ENCODE results near the gene KRT28.
"Not testable (repeated sequence)": the region's sequence is repeated elsewhere in the genome, so short reads cannot be mapped to it uniquely, and the experiment has no call there.

KRT28 gene

DNA sequence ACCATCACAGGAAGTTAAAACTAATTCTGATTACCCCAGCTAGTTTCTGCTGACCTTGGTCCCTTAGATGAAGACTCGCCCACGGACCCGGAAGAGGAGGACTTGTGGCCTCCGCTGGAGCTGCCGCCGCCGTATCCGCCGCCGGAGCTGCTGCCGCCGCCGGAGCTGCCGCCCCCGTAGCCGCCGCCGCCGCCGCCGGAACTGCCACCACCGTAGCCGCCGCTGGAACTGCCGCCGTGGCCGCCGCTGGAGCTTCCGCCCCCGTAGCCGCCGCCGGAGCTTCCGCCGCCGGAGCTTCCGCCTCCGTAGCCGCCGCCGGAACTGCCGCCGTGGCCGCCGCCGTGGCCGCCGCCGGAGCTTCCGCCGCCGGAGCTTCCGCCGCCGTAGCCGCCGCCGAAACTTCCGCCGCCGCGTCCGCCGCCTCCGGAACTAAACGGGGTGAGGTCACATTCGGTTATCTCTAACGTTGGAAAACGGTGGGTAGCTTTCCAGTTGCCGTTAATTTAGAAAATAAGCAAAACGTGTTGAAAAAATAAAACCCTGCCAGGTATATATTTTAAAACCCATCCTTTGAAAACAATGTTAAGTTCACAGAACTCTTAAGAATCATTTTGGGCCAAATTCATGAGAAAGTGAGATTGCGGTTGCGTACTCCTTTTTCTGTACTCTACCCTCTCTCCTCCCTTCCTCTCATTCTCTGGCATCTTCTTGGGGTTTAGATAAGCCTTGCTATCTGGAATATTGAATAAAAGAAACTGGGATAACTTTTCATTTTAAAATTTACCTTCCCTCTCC, 19.2 kb upstream of the KRT28 start:
- DNase-seq, result peak; percentile 86

GRCh38 chr17:40818343-40818732, 18.6 kb upstream of the KRT28 start:
- DNase-seq, result no peak

DNA sequence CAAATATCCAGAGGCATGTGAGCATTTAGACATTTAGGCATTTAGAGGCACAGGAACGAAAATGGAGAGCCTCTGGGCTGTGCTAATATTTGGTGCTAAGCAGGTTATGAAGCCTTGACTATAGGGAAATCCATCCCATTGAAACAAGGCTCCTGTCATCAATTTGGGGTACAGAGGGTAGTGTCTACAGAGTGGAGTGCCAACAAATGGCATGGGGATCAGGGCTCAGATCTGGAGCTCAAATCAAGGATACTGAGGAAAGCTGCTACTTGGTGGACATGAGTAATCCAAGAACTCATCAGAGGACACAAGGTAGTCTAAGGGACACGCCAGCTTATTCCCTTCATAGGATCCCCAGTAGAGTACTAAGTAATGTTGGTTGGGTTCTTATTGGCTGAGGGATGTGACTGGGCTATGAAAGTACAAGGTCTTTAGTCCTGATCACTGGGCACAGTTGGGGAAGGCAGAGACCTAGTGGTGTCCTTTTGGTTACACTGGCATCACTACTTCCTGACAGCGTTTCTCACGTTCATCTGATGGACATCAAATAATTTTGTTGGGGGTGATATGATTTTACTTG, 17.4 kb upstream of the KRT28 start:
- DNase-seq, result no peak

GRCh38 chr17:40816569-40816968, 16.8 kb upstream of the KRT28 start:
- no peak for DNase-seq

GRCh38 chr17:40815381-40815780, 15.6 kb upstream of the KRT28 start:
- no peak for DNase-seq

- not testable (repeated sequence) for DNase-seq
These were observed 14.9 kb upstream of the KRT28 start for GRCh38 chr17:40814657-40815056.

DNA sequence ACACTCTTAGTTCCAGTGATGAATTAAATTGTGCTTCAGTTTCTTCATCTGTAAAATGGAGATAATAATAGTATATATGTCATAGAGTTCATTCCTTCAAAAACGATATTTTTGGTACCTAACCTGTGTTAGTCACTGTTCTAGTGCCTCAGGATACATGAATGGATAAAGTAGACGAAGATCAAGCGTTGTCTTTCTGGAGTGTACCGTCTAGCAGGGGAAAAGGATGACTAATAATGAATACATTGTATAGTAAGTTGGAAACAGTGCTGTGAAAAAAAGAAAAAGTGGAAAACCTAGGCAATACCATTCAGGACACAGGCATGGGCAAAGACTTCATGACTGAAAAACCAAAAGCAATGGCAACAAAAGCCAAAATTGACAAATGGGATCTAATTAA, 14.0 kb upstream of the KRT28 start:
- DNase-seq, result no peak

GRCh38 chr17:40812639-40813038, 12.9 kb upstream of the KRT28 start:
- no peak for DNase-seq

GRCh38 chr17:40810494-40810893, 10.7 kb upstream of the KRT28 start:
- DNase-seq, result no peak

DNA sequence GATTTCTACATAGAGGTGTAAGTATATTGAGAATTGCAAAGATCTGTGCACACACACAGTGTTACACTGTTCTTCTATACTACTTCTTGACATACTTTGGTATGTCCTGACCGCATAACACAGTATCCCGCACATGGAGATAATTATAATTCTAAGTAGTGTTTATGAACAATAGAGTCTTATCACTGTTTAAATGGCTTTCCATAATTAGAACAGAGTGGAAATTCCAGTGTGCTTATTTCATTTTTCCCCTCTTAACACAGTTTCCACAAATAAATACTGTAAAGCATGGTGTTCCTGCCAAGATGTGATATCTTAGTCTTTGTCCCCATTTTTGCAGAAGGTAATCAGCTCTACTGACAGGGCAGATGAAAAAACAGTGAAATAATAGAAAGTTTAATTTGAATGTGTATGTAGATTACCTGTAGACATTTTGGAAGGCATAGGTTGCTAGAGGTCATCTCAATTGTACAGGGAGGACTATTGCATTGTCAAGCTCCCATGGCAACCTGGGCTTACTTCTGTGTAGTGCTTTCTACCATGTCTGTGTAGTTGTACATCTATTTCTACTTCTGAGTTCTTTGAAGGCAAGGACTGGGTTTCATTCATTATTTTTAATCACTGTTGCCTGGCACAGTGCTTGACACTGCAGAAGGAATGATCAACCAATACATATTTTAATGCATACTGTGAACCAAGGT, 10.1 kb upstream of the KRT28 start:
- DNase-seq, result no peak

DNA sequence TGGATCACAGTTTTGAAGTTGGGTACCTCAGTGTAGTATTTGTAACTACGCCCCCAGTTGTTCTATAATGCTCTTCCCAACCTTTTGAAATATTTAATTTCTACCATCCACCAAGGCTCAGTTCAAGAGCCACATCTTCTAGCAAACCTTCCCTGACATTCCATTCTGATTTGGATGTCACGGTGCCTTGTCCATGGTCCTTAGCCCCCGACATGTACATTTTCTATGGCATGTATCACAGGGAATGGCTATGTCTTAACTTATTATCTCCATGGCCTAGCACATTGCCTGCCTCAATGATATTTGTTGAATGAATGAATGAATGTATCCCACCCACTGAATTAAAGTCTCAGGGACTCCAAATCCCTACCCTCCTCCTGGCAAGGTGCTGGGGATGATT, 6.4 kb upstream of the KRT28 start:
- no peak for DNase-seq

DNA sequence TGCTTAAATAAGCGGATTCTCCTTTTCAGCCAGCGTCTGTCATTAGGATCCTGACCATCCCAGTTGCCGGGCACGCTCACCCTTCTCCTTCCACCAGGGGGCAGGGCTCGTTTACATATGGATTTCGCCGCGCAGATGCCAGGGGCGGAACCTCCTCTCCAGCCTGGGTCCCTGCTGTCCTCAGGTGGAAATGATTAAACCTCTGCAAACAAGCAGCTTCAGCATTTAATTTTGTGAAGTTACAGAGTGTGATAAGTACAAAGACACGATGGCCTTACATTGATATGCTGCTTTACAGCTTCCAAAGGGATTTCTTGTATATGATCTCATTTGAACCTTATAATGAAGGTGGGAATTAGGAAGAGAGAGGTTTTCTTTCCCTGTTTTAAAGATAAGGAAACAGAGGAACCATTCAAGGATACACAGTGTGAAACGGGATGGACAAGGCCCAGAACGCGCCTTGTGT, 3.9 kb upstream of the KRT28 start:
- DNase-seq, result peak; percentile 79

- no peak for DNase-seq
These were observed 1.4 kb upstream of the KRT28 start for GRCh38 chr17:40801157-40801556.

GRCh38 chr17:40800381-40800780, 622 bp upstream of the KRT28 start:
- no peak for DNase-seq

DNA sequence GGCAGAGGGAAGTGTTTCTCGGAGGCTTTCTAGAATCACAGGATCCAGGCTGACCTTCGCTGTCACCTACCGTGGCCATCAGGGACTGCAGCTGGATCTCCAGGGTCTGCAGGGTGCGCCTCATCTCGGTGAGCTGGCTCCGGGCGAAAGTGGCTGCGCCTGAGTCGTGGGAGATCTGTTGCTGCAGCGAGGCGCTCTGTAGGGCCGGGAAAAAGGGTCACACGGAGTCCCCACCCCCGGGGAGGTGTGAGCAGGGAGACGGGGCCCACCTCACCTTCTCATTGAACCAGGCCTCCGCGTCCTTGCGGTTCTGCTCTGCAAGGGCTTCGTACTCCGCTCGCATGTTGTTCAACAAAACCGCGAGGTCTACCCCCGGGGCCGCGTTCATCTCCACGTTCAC, 2.9 kb downstream of the KRT28 start:
- no peak for DNase-seq

- no peak for DNase-seq
These were observed 4.6 kb downstream of the KRT28 start for GRCh38 chr17:40795019-40795667.

GRCh38 chr17:40794466-40794865, 5.3 kb downstream of the KRT28 start:
- no peak for DNase-seq

GRCh38 chr17:40793832-40794231, 5.9 kb downstream of the KRT28 start:
- no peak for DNase-seq

GRCh38 chr17:40791787-40792436, 7.8 kb downstream of the KRT28 start:
- no peak for DNase-seq

GRCh38 chr17:40791111-40791510, 8.6 kb downstream of the KRT28 start:
- no peak for DNase-seq

DNA sequence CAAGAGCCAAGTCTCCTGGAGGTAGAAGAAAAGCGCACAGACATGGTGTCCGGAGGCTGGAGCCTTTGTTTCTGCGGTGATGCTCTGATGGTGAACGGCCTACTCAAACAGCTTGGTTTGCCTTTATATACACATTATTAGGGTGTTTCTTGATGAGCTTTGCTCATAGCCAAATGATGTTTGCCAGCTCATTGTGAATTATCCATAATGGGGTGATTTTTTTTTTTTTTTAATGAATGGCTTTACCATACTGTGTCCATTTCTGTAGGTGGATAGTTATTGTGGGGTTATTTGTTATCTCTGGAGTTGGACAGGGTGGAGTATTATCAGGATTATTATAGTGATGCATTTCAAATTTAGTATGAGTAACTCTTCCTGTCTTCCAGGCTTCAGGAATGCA, 17.3 kb downstream of the KRT28 start, which contains the start of gene KRT27:
Gene KRT27, minus strand, starts transcription at position 101 of the 400 bp plus-strand sequence. Its CDS starts 57 bp downstream, at position 44.
- DNase-seq, result no peak

- peak; percentile 7 for DNase-seq
These were observed 20.4 kb downstream of the KRT28 start for GRCh38 chr17:40779181-40779909.

All from activated CD4-positive, alpha-beta T cell treated with anti-CD3 and anti-CD28 coated beads, Interleukin-10, Interleukin-2, amounts not matched to agents 100 ng/mL and 50 ng/mL, durations not matched to agents 16 hours and 8 hours (primary cell).